CD4-positive, alpha-beta memory T cell (primary cell): ENCODE data around the gene MTTP. TPM values are rescaled to one million over a fixed set of nuclear protein-coding genes. Genes with fewer than 3 reads are reported as not detected.

ENCODE experiments used
- CTCF ChIA-PET: fragments of 350-600 bp; sonication (Branson Sonifier 250); formaldehyde crosslinking; loops from one replicate; lab custom pipeline; 2021; ENCODE audit warnings: inconsistent platforms; ENCODE audit not compliant: partially characterized antibody; lab: Charles Lee
- POLR2A ChIA-PET: fragments of 350-600 bp; sonication (Branson Sonifier 250); formaldehyde crosslinking; loops from one replicate; lab custom pipeline; 2021; ENCODE audit not compliant: partially characterized antibody; lab: Charles Lee
- DNase-seq, 5 donors: peaks; one replicate each; pipeline versions ENCODE4 v3.0.0 to v3.0.0-alpha.2; 2020 to 2022; ENCODE audit warnings: mixed read lengths in 1 of 5
- H3K27ac ChIP-seq: one replicate; pipeline ENCODE4 v1.7.0; 2013; ENCODE audit warnings: low read depth, low read length
- H3K27me3 ChIP-seq: 2 replicates; pipeline ENCODE4 v1.7.0; 2013; ENCODE audit warnings: mild to moderate bottlenecking, low read length, moderate library complexity; ENCODE audit not compliant: insufficient read depth
- H3K36me3 ChIP-seq: 2 replicates; pipeline ENCODE4 v1.7.0; 2013; ENCODE audit warnings: mild to moderate bottlenecking, low read length, moderate library complexity; ENCODE audit not compliant: insufficient read depth
- H3K4me1 ChIP-seq: 2 replicates; pipeline ENCODE4 v1.7.0; 2013; ENCODE audit warnings: mild to moderate bottlenecking, low read length, moderate library complexity; ENCODE audit not compliant: insufficient read depth
- H3K4me3 ChIP-seq, 2 donors: one replicate each; pipeline ENCODE4 v1.7.0; 2013; ENCODE audit warnings: low read length in 2 of 2, mild to moderate bottlenecking in 1 of 2
- H3K9me3 ChIP-seq, 2 donors: one replicate each; pipeline ENCODE4 v1.7.0; 2013; ENCODE audit warnings: low read length in 2 of 2, control low read depth in 1 of 2; ENCODE audit not compliant: control insufficient read depth in 1 of 2
- H3K27ac Mint-ChIP-seq, 7 donors: one replicate each; pipeline ENCODE4 v1.8.0; 2020 to 2021; ENCODE audit warnings: mixed read lengths in 7 of 7, mild to moderate bottlenecking in 6 of 7, inconsistent platforms in 3 of 7, moderate library complexity in 3 of 7
- H3K27me3 Mint-ChIP-seq, 2 donors: one replicate each; pipeline ENCODE4 v1.8.0; 2020 to 2021; ENCODE audit warnings: mixed read lengths in 2 of 2
- H3K36me3 Mint-ChIP-seq, 2 donors: one replicate each; pipeline ENCODE4 v1.8.0; 2020 to 2021; ENCODE audit warnings: mixed read lengths in 2 of 2, inconsistent platforms in 1 of 2, mild to moderate bottlenecking in 1 of 2
- H3K4me1 Mint-ChIP-seq, 4 donors: one replicate each; pipeline ENCODE4 v1.8.0; 2020 to 2021; ENCODE audit warnings: mixed read lengths in 4 of 4, mild to moderate bottlenecking in 1 of 4
- H3K4me3 Mint-ChIP-seq, 8 donors: one replicate each; pipeline ENCODE4 v1.8.0; 2020 to 2021; ENCODE audit warnings: mixed read lengths in 8 of 8, mild to moderate bottlenecking in 7 of 8, moderate library complexity in 6 of 8, inconsistent platforms in 3 of 8
- H3K9me3 Mint-ChIP-seq, 8 donors: one replicate each; pipeline ENCODE4 v1.8.0; 2020 to 2021; ENCODE audit warnings: mixed read lengths in 8 of 8, mild to moderate bottlenecking in 5 of 8, inconsistent platforms in 3 of 8, moderate library complexity in 1 of 8
- intact Hi-C: fragments of 100-400 bp; cut with micrococcal nuclease; formaldehyde crosslinking; loops from one replicate; pipeline ENCODE4 v1.15.1; 2023
- polyA plus RNA-seq, 2 donors: library from polyadenylated mRNA; unstranded; fragments of 300-500 nt; fragmentation: Illumina TruSeq; gene quantifications; one replicate each; pipeline ENCODE4 v1.2.3, GENCODE V29; 2021
- total RNA-seq, 2 experiments: library from RNA; stranded (reverse); gene quantifications; one replicate each; pipeline ENCODE4 v1.2.3, GENCODE V29; 2021

Gene MTTP
- total and polyA plus RNA-seq, 4 experiments from 2014 or later, result 0.67 TPM; not detected in 3

DNA sequence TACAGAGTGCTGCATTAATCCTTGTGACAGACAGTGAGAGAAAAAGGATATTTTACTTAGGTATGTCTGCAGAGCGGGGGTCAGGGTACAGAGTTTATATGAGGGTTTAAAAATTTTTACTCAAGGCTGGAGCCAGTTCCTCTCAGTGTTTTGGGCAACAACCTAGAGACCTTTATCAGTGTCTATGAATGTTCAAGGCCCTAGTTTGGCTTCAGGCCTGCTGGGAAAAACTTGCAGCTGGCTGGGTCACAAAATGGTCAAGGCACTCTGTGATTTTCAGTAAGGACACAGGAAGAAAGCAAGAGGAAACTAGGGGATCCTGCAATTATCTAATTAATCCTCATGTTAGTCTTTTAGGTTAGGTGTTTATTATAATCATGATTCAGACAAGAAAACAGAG is 93.8 kb downstream of the MTTP start:
- H3K9me3 Mint-ChIP-seq, result peaks cover 3 to 36% (median 22%) of the 10 kb centered on the region in 8 donors
- no peaks in the 10 kb centered on the region for H3K4me1 ChIP-seq
- CTCF ChIA-PET, result no interaction called here

DNA sequence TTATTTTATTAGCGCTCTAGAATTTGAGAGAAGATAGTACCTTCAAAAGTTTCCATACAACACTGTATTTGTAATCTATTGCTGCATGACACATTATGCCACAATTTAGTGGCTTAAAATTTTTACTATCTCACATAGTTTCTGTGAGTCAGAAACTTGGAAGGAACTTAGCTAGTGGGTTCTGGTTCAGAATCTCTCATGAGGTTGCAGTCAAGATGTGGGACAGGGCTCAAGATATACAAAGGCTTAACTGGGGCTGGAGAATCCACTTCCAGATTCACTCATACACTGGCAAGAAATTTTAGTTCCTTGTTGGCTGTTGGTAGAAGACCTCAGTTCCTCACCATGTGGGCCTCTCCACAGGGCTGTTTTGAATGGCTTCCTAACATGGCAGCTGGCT is 94.5 kb downstream of the MTTP start:
- peaks cover 0 to 7% of the 10 kb centered on the region in 2 donors for H3K36me3 Mint-ChIP-seq
- no peak overlapping the region for H3K4me3 Mint-ChIP-seq
- no peaks in the 10 kb centered on the region for H3K27me3 ChIP-seq
- intact Hi-C loops, result no loop called here
- peaks cover 9 to 13% of the 10 kb centered on the region in 2 donors for H3K27me3 Mint-ChIP-seq
- H3K9me3 Mint-ChIP-seq, result peaks cover 3 to 42% (median 28%) of the 10 kb centered on the region in 8 donors
- DNase-seq, result no peak
- H3K4me1 ChIP-seq, result no peaks in the 10 kb centered on the region
- H3K4me3 ChIP-seq, result no peak overlapping the region
- no peak overlapping the region for H3K27ac Mint-ChIP-seq
- ChIA-PET POLR2A (no interaction called here), CTCF (no interaction called here)
- peaks cover 0 to 5% of the 10 kb centered on the region in 2 donors for H3K9me3 ChIP-seq
- no peaks in the 10 kb centered on the region for H3K36me3 ChIP-seq
- H3K27ac ChIP-seq, result no peak overlapping the region
- no peaks in the 10 kb centered on the region for H3K4me1 Mint-ChIP-seq

More for the DNA sequence above, 93.8 kb downstream of the MTTP start:
- no peak overlapping the region for H3K27ac ChIP-seq
- Mint-ChIP-seq H3K27ac (no peak overlapping the region), H3K27me3 (peaks cover 9 to 12% of the 10 kb centered on the region in 2 donors), H3K4me3 (no peak overlapping the region), H3K4me1 (no peaks in the 10 kb centered on the region), H3K36me3 (peaks cover 0 to 7% of the 10 kb centered on the region in 2 donors)
- POLR2A ChIA-PET, result no interaction called here
- no peaks in the 10 kb centered on the region for H3K36me3 ChIP-seq
- no peak for DNase-seq
- intact Hi-C loops, result no loop called here
- H3K4me3 ChIP-seq, result no peak overlapping the region
- peaks cover 0 to under 1% of the 10 kb centered on the region in 2 donors for H3K9me3 ChIP-seq
- H3K27me3 ChIP-seq, result no peaks in the 10 kb centered on the region

- H3K4me1 Mint-ChIP-seq, result no peaks in the 10 kb centered on the region
- Histone ChIP-seq H3K36me3 (no peaks in the 10 kb centered on the region), H3K9me3 (peaks cover 0 to 5% of the 10 kb centered on the region in 2 donors), H3K27me3 (no peaks in the 10 kb centered on the region), H3K27ac (no peak overlapping the region), H3K4me3 (no peak overlapping the region), H3K4me1 (no peaks in the 10 kb centered on the region)
- no peak overlapping the region for H3K4me3 Mint-ChIP-seq
- peaks cover 3 to 47% (median 29%) of the 10 kb centered on the region in 8 donors for H3K9me3 Mint-ChIP-seq
- H3K36me3 Mint-ChIP-seq, result peaks cover 0 to 7% of the 10 kb centered on the region in 2 donors
- peaks cover 9 to 13% of the 10 kb centered on the region in 2 donors for H3K27me3 Mint-ChIP-seq
- ChIA-PET POLR2A (no interaction called here), CTCF (no interaction called here)
- intact Hi-C loops, result no loop called here
- H3K27ac Mint-ChIP-seq, result no peak overlapping the region
- DNase-seq, result no peak
These were observed 95.9 kb downstream of the MTTP start for GRCh38 chr4:99670409-99671073.

Other genes with a start within 250 kb of the MTTP start
- gene ADH1C, start 222.1 kb upstream of the MTTP start, total RNA-seq, result not detected
- gene ADH1C, start 222.1 kb upstream of the MTTP start, polyA plus RNA-seq, result not detected
- gene ADH7, start 139.5 kb upstream of the MTTP start, total RNA-seq, result not detected
- gene ADH7, start 139.5 kb upstream of the MTTP start, polyA plus RNA-seq, result not detected
- gene C4orf17, start 63.8 kb upstream of the MTTP start, total RNA-seq, result not detected
- not detected for gene C4orf17, start 63.8 kb upstream of the MTTP start, polyA plus RNA-seq
- 1 to 10 TPM; 5.4 to 5.7 TPM for gene TRMT10A, start 10.8 kb upstream of the MTTP start, total RNA-seq
- gene TRMT10A, start 10.8 kb upstream of the MTTP start, polyA plus RNA-seq, result 1 to 10 TPM; 3.7 to 5.4 TPM
- not detected for gene C4orf54, start 83.0 kb downstream of the MTTP start, total RNA-seq
- gene C4orf54, start 83.0 kb downstream of the MTTP start, polyA plus RNA-seq, result not detected
- 10 to 100 TPM; 21.3 to 23.0 TPM for gene DAPP1, start 242.0 kb downstream of the MTTP start, total RNA-seq
- gene DAPP1, start 242.0 kb downstream of the MTTP start, polyA plus RNA-seq, result 10 to 100 TPM; 16.8 to 27.7 TPM